Glomerular visceral epithelial cell (primary cell): ENCODE data around the gene RNF208.
"Not testable (repeated sequence)": the region's sequence is repeated elsewhere in the genome, so short reads cannot be mapped to it uniquely, and the experiment has no call there.

ENCODE experiments used
- DNase-seq: peaks from one replicate; pipeline ENCODE4 v3.0.0-alpha.2; 2016; ENCODE audit errors: extremely low spot score

RNF208 gene, protein sequence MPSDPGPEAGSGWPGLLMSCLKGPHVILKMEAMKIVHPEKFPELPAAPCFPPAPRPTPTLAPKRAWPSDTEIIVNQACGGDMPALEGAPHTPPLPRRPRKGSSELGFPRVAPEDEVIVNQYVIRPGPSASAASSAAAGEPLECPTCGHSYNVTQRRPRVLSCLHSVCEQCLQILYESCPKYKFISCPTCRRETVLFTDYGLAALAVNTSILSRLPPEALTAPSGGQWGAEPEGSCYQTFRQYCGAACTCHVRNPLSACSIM

DNA sequence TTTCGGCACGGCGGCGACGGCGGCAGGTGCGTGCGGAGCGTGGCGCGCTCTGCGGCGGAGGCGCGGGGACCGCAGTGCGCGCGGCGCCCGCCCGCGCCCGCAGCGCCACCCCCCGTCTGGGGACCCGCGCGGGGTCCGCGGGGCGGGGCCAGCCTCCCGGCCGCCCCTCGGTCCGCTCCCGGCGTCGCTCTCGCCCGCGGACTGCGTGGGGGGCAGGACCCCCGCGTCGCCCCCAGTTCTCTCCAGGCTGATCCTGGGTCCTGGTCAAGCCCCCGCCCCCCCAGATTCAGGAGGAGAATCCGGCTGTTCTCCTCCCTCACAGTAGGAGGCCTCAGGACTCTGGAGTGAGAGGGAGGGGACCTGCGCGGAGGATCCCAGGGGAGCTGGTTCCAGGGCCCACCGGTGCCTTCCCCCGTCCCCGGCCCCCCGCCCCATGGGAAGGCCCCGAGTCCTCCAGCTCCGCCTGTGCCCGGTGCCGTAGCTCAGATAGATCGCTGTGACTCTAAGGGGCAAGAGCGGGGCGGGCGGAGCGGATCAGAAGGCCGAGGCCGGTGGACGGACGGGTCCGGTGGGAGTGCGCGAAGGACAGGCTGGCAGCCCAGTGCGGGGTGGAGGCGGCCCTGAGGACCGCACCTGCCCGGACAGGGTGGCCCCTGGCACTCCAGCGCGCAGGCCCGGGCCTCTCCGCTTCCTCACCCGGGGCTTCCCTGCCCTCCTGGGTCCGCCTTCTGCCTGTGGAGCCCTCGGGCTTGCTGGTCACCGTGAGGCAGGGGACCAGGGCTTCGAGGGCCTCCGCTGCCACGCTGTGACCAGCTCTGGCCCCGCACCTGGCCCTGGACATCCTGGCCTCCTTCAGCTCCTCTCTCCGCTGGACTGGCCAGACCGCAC lies at the start of gene RNF208:
TSS of gene RNF208 (minus strand) at position 51 of the 888 bp plus-strand sequence. CDS start 1,028 bp downstream, outside the sequence.
- DNase-seq = no peak

DNA sequence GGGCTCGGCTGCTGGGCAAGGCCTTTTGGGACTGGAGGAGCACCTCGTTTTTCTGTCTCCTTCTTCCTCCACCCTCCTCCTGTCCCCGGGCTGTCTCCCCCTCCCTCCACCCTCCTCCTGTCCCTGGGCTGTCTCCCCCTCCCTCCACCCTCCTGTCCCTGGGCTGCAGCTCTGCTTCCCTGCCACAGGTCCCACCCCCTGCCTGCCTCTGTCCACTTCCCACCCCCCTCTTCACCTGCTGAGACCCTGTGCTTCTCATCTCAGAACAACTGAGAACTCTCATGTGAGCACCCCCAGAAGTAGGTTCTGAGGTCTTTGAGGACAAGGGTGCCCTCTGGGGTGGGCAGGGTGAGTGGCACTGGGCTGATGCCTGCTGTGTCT lies 49.6 kb upstream of the RNF208 start:
- no peak for DNase-seq

DNA sequence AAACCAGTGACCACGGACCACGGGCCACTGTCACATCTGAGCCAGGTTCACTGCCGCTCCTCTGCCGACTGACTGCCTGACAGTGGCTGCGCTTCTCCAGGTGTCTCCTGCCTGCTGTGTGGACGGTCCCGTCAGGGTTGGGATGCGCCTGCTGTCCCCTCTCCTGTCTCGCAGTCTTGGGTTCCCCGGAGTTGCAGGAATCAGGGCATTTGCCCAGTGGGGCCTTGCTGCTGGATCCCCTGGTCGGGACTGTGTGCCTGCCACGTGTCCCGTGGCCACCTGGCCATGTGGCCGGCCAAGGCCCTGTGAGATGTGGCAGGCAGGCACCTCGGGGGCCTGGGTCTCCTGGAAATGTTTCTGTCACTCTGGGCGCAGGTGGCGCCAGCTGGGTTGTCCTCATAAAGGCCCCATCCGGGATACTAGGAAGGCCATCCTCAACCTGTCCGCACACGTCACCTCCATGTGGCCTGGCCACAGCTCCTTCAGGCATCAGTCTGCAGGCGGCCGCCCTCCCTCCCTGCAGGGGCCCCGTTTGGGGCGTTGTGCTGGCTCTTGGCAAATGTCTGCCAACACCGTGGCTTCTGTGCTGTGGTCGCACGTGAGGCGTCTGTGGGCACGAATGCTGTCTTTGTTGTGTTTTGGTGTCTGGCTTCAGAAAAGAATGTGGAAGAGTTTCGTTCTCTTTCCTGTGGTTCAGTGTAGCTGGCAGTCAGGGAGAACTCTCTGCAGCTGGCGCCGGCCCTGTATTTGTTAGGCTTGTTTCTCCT lies 49.1 kb upstream of the RNF208 start:
- no peak for DNase-seq

DNA sequence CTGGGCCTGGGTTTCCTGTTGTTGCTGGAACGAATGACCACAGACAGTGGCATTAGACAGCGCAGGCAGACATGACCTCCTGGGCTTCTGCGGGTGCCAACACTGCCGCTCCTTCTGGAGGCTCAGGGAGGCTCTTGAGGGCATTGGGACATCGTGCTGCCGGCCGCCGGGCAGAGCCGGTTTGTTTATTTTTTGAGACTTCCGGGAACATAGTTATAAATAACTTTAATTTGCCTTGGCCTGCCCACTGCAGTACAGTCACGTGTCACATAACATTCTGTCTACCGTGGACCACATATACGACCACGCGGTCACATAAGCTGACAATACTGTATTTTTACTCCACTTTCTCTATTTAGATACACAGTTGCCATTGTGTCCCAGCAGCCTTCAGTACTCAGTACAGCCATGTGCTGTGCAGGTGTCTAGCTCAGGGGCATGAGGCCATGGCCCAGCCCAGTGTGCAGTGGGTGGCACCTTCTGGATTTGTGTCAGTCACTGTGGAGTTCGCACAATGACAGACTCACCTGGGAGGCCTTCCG lies 47.3 kb upstream of the RNF208 start:
- no peak for DNase-seq

DNA sequence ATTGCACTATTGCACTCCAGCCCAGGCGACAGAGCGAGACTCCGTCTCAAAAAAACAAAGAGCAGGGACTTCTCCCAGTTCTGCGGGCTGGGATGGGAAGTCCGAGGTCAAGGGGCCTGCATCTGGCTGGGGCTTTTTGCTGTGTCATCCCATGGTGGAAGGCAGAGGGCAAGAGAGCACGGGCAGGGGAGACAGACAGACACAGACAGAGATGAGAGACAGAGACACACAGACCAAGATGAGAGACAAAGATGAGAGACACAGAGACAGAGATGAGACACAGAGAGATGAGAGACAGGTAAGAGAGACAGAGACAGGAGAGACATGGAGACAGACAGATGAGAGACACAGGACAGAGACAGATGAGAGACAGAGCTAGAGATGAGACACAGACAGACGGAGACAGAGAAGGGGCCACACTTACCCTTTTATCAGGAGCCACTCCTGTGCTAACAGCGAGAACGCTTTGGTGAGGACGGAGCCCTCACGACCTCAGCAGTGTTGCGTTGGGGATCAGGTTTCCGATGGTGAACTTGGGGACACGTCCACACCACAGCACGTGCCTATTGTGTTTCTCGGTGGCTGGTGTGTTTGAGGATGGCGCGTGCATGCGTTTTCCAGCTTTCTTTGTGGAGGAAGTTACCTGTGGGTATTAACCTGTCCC lies 46.6 kb upstream of the RNF208 start:
- no peak for DNase-seq

DNA sequence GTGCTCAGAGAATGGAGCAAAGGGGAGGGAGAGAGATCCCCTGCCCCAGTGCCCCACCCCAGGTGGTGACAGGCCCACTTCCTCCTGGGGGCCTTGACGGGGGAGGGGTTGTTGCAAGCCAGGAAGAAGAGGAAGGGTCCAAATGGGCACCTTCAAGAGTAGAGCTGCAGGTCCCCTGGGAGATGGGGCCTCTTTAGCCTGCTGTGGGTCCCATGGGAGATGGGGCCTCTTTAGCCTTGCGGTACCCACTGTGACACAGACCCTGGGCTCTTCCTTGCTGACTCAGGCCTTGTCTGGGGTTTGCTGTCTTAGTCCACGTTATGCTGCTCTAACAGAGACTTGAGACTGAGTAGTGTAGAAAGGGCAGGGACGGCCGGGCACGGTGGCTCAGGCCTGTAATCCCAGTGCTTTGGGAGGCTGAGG lies 45.9 kb upstream of the RNF208 start:
- no peak for DNase-seq

DNA sequence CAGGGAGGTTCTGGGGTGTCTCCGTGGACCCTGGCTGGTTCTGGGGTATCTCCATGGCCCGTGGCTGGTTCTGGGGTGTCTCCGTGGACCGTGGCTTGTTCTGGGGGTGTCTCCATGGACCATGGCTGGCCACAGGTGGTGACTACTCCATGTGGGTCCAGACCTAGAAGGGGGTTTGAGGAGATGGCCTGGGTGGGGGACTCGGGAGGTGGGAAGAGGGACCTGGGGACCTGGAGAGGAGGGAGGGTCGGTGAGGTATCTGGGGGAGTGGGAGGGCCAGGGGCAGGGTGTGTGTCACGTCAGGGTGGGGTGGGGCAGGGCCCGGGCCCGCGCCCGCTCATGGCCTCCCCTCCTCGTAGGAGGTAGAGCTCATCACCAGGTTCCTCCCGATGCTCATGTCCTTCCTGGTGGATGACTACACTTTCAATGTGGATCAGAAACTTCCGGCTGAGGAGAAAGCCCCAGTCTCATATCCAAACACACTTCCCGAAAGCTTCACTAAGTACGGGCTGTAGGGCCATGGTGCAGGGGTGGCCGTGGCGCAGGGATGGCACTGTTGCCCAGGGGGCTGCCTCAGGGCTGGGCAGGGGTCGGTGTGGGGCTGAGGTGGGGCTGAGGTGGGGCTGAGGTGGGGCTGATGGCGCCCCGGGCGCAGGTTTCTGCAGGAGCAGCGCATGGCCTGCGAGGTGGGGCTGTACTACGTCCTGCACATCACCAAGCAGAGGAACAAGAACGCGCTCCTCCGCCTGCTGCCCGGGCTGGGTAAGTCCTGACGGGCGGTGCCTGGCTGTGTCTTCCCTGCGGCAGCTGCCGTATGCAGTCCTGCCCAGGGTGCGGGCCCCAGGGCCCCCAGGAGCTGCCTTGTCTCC lies 44.8 kb upstream of the RNF208 start:
- DNase-seq = no peak

DNA sequence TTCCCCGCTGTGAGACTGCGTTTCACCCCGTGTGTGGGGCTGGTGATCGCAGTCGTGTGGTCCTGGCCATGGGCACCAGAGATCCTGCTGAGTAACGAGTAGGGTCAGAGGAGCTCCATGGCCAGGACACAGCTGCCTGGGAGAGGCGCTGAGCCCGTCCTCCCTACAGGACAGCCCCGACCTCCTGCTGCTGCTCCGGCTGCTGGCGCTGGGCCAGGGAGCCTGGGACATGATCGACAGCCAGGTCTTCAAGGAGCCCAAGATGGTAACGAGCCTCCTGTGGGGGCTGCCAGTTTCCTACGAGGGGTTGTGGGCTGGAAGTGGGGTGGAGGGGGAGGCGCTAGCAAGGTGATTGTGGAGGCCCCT lies 44.1 kb upstream of the RNF208 start:
- no peak for DNase-seq

DNA sequence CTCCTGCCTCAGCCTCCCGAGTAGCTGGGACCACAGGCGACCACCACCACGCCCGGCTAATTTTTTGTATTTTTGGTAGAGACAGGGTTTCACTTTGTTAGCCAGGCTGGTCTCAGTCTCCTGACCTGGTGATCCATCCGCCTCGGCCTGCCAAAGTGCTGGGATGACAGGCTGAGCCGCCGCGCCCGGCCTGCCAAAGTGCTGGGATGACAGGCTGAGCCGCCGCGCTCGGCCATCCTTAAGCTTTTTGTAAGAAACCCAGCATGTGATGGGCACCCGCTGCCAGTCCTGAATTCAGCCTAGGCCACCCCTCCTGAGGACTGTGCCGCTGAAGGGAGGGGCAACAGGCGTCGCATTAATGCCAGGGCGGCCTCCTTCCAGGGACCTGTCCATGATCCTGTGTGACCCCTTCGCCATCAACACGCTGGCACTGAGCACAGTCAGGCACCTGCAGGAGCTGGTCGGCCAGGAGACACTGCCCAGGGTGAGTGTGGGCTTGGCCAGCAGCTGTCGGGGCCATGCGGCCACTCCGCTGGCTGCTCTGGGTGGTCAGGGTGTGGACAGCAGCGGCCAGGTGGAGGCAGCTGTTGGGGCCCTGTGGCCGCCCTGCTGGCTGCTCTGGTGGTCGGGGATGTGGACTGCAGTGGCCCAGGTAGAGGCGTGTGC lies 43.6 kb upstream of the RNF208 start:
- no peak for DNase-seq

DNA sequence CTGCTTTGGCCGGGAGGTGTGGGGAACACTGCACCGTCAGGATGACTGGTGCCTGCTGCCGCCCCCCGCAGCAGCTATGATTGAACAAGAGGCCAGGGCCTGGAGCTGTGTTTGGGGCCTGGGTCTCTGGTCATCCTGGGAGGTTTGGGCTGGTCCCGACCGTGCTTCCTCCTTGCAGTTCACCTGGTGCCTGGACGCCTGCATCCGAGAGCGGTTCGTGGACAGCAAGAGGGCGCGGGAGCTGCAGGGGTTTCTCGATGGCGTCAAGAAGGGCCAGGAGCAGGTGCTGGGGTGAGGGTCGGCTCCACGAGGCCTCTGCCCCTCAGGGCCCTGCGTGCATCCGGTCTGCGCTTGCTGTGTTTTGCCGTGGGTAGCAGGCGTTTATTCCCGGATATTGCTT lies 42.0 kb upstream of the RNF208 start:
- no peak for DNase-seq

DNA sequence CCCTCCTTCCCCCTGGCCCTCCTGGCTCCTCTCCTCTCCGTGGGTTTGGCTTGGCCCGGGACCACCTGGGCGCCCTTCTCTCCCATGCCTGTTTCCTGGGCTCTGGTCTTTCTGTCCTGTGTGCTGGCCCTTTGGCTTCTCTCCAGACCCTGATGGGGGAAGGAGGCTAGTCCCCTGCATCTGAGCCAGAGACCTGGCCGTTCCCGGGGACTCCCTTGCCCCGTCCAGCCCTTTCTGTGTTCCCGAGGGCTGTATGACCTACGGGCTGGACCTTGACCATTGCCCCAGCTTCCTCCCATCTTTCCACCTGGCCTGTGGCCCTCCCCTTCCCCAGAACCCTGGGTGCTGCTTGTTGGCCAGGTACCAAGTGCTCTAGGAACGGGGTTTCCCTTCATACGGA lies 41.5 kb upstream of the RNF208 start:
- DNase-seq = no peak

DNA sequence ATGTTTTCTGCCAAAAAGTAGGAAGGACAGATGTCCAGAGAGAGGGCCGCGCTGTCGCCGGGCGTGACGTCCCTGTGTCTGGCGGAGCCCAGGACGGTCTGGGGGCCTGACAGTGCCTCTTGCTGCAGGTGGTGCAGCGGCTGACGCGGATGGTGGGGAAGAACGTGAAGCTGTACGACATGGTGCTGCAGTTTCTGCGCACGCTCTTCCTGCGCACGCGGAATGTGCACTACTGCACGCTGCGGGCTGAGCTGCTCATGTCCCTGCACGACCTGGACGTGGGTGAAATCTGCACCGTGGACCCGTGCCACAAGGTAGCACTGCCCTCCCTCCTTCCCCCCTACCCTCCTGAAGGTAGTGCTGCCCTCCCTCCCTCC lies 40.9 kb upstream of the RNF208 start:
- DNase-seq = no peak

DNA sequence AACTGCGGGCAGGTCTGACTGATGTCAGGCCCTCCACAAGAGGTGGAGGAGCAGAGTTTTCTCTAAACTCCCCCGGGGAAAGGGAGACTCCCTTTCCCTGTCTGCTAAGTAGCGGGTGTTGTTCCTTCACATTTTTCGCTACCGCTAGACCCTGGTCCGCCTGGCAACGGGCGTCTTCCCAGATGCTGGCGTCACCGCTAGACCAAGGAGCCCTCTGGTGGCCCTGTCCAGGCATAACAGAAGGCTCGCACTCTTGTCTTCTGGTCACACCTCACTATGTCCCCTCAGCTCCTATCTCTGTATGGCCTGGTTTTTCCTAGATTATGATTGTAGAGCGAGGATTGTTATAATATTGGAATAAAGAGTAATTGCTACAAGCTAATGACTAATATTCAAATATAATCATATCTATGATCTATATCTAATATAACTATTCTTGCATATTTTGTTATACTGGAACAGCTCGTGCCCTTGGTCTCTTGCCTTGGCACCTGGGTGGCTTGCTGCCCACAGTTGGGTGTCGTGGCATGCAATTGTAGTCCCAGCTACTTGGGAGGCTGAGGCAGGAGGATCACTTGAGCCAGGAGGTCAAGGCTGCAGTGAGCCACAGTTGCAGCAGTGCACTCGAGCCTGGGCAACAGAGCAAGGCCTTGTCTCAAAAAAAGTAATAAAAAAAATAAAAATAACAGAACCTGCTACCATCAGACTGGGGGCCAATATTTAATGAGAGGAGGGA lies 40.3 kb upstream of the RNF208 start:
- not testable (repeated sequence) for DNase-seq

DNA sequence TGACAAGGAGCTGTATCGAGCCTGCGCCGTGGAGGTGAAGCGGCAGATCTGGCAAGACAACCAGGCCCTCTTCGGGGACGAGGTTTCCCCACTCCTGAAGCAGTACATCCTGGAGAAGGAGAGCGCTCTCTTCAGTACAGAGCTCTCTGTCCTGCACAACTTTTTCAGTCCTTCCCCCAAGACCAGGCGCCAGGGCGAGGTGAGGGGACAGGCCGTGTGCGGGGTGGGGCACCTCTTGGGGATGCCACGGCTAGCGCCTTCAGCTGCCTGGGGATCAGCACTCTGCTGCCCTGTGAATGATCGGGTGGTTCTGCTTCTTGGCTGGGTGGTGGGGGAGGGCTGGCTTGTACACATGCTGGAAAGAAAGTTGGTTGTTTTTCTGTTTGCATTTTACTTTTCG lies 34.8 kb upstream of the RNF208 start:
- no peak for DNase-seq

DNA sequence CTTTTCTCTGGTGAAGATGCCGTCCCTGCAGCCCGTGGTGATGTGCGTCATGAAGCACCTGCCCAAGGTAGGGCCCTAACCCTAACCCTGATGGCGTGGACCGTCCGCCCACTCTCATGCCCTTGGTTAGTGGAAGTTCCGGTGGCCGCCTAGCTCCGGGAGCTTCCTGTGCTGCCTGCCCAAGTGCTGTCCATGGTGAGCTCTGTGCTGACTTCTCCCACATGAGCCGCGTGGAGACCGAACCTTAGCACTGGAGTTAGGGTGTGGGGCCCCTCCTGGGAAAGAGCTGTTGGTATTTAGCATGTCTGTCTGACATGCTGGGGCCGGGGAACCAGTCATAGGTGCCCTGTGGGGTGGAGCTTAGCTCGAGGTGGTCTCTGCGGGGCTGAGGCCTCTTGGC lies 34.3 kb upstream of the RNF208 start:
- no peak for DNase-seq

DNA sequence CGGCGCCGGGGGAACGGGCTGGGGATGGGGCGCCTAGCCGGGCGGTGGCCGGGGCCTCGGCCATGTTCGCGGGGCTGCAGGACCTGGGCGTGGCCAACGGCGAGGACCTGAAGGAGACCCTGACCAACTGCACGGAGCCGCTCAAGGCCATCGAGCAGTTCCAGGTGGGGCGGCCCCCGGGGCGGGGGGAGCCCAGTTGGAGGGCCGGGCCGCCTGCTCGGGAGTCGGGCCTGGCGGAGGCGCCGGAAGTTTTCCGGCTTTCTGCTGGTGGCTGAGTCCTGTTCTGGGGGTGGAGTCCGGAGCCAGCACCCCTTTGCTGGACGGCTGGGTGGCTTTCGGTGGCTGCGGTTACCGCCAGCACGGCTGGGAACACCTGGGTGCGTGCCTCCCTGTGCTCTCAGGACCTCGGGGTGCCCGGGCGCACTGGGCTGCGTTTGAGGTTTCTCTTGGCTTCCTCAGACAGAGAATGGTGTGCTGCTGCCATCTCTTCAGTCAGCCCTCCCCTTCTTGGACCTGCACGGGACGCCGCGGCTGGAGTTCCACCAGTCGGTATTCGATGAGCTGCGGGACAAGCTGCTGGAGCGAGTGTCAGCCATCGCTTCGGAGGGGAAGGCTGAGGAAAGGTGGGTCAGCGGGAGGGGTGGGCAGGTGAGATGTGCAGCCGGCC lies 33.5 kb upstream of the RNF208 start:
- DNase-seq = no peak

DNA sequence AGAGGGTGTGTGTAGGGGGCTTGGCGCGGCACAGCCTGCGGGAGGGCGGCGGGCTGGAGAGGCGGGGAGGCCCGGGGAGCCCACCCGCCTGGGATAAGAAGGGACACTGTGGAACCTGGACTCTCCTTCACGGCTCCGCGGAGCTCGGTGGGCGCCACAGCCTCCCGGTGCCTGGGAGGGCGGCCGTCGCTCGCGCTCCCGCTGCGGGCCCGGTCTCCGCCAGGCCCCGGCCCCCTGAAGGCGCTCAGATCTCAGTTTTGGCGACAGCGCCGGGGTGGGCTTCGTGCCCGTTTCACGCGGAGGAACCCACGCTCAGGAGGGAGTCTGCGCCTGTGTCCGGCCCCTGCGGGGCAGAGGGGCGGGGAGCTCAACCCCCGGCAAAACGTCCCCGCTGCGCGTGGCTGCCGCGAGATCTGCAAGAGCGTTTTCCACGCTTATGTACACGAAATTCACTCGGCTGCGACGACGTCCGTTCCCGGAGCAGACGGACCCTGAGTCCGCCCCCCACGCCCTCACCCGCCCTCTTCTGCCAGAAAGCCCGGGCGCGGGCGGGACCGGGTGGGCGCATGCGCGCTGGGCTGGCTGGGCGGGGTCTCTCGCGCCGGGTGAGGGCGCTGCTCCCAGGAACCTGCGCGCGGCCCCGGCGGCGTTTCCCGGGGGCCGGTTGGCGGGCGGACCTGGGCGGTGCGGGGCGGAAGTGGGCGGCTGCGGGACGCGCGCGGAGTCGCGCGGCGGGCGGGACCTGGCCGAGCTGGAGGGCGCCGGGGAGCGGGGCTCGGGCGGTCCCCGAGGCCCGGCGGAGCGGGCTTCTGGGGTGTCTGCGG lies 32.8 kb upstream of the RNF208 start, which contains the start of gene NELFB:
TSS of gene NELFB (plus strand) at position 704 of the 824 bp plus-strand sequence.
- DNase-seq = peak; percentile 94
